Neural progenitor cell (in vitro differentiated cells): ENCODE data around the gene SLCO3A1. TPM values are rescaled to one million over a fixed set of nuclear protein-coding genes. Genes with fewer than 3 reads are reported as not detected.
A peak's percentile ranks its signal among the peaks of the same experiment; 100 is the strongest.

ENCODE experiments used
- DNase-seq: peaks from one replicate; pipeline ENCODE4 v3.0.0-alpha.2; 2016; ENCODE audit warnings: low spot score
- H2AFZ ChIP-seq: fragments of 200-600 bp; sonication (generic); replicated peaks from 2 replicates; pipeline ENCODE4 v1.6.1; 2016; ENCODE audit warnings: antibody characterized with exemption
- H3F3A ChIP-seq: fragments of 200-600 bp; sonication (generic); 2 replicates; pipeline ENCODE4 v1.6.1; 2016; ENCODE audit warnings: antibody characterized with exemption, low read depth
- H3K27ac ChIP-seq: fragments of 200-600 bp; sonication (generic); 2 replicates; pipeline ENCODE4 v1.5.1; 2016; ENCODE audit warnings: mild to moderate bottlenecking
- H3K27me3 ChIP-seq: fragments of 200-600 bp; sonication (generic); 2 replicates; pipeline ENCODE4 v1.6.1; 2016; ENCODE audit warnings: mild to moderate bottlenecking, moderate library complexity
- H3K36me3 ChIP-seq: fragments of 200-600 bp; sonication (generic); 2 replicates; pipeline ENCODE4 v1.5.1; 2016
- H3K4me1 ChIP-seq: fragments of 200-600 bp; sonication (generic); 2 replicates; pipeline ENCODE4 v1.6.1; 2016; ENCODE audit warnings: mixed run types
- H3K4me2 ChIP-seq: fragments of 200-600 bp; sonication (generic); 2 replicates; pipeline ENCODE4 v1.6.1; 2016
- H3K4me3 ChIP-seq: fragments of 200-600 bp; sonication (generic); 2 replicates; pipeline ENCODE4 v1.5.1; 2016
- H3K79me2 ChIP-seq: fragments of 200-600 bp; sonication (generic); 2 replicates; pipeline ENCODE4 v1.6.1; 2016; ENCODE audit warnings: low read depth
- H3K9ac ChIP-seq: fragments of 200-600 bp; sonication (generic); 2 replicates; pipeline ENCODE4 v1.6.1; 2016
- H3K9me3 ChIP-seq: fragments of 200-600 bp; sonication (generic); 2 replicates; pipeline ENCODE4 v1.5.1; 2016; ENCODE audit warnings: low read depth
- H4K20me1 ChIP-seq: fragments of 200-600 bp; sonication (generic); 2 replicates; pipeline ENCODE4 v1.6.1; 2016; ENCODE audit warnings: low read depth
- H3K27ac Mint-ChIP-seq: 3 replicates; pipeline ENCODE4 v1.8.0; 2021; ENCODE audit warnings: mixed read lengths
- H3K27me3 Mint-ChIP-seq: 2 replicates; pipeline ENCODE4 v1.8.0; 2022; ENCODE audit warnings: low read depth, mild to moderate bottlenecking, inconsistent platforms, moderate library complexity, mixed read lengths; ENCODE audit not compliant: insufficient read depth
- H3K36me3 Mint-ChIP-seq: 3 replicates; pipeline ENCODE4 v1.8.0; 2021; ENCODE audit warnings: mixed read lengths
- H3K4me1 Mint-ChIP-seq: 3 replicates; pipeline ENCODE4 v1.8.0; 2021; ENCODE audit warnings: mixed read lengths
- H3K4me3 Mint-ChIP-seq: 3 replicates; pipeline ENCODE4 v1.8.0; 2021; ENCODE audit warnings: mild to moderate bottlenecking, moderate library complexity, mixed read lengths
- H3K9me3 Mint-ChIP-seq: 3 replicates; pipeline ENCODE4 v1.8.0; 2020; ENCODE audit warnings: mixed read lengths
- EZH2 ChIP-seq: fragments of 200-600 bp; sonication (generic); IDR thresholded peaks from 2 replicates; pipeline ENCODE4 v1.6.1; 2017; ENCODE audit warnings: antibody characterized with exemption, mild to moderate bottlenecking, moderate library complexity
- EZH2phosphoT487 ChIP-seq: fragments of 200-600 bp; sonication (generic); IDR thresholded peaks from 2 replicates; pipeline ENCODE4 v1.6.1; 2017; ENCODE audit warnings: antibody characterized with exemption
- total RNA-seq: library from RNA; depleted of rRNA; stranded (reverse); fragments of >200 nt; gene quantifications from 2 replicates; pipeline ENCODE4 v1.2.3, GENCODE V29; 2015; ENCODE audit warnings: low replicate concordance
- TF ChIP-seq, protein P1 (sequence below): fragments of 200-600 bp; sonication (generic); IDR thresholded peaks from 2 replicates; pipeline ENCODE4 v1.5.1; 2017; ENCODE audit warnings: antibody characterized with exemption, mild to moderate bottlenecking

The SLCO3A1 gene
- total RNA-seq, 1 donor from 2014 or later, result 6.6 TPM

DNA sequence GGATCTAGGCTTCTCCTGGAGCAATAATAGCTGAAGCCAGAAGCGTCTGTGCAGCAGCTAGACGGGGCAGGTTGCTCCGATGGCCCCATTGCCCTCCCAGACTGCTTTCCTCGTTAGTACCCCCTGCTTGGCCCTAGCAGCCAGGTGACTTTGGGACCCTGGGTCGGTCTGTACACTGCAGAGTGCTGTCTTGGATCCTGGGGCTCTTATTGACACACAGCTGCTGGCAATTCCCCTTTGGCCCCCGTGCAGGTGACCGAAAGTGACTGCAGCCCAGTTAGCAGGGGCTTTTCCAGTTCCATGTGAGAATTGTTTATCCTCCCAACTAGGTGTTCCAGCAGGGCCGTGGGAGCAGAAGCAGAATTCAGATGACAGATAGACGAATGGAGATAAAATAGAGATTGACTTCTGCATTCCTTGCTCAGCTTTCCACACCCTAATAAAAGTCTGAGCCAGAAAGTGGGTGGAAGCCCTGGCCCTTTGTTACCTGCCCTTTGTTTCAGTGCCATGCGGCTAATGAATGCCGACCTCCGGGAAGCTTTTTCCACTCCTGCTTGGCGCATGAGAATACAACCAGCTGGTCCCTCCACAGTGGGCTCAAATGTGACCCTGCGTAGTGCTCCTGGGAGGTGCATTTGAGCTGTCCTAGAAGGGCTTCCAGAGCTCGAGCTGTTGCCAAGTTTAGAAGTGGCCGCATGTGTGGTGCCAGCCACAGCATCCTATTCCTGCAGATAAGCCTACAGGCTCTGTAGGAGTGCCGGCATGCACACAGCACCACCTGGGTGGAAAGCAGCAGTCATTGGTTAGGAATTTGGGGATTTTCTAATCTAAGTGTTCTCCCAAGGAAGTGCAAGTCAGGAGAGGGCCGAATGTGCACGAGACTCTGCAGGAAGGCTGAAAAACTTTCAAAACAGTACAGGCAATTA lies 94.4 kb downstream of the SLCO3A1 start:
- Histone ChIP-seq H3K4me3 (no peak overlapping the region), H2AFZ (peak overlapping the region; percentile 44), H3K4me1 (peaks cover 28% of the 10 kb centered on the region), H3K27ac (no peak overlapping the region), H3K9ac (no peak overlapping the region), H4K20me1 (no peaks in the 10 kb centered on the region), H3K79me2 (peaks cover 13% of the 10 kb centered on the region), H3K9me3 (no peaks in the 10 kb centered on the region), H3K36me3 (no peaks in the 10 kb centered on the region), H3K4me2 (peak overlapping the region; percentile 53), H3K27me3 (no peaks in the 10 kb centered on the region), H3F3A (peaks cover 15% of the 10 kb centered on the region)
- H3K36me3 Mint-ChIP-seq, result no peaks in the 10 kb centered on the region
- H3K27me3 Mint-ChIP-seq, result peaks cover 7% of the 10 kb centered on the region
- peak; percentile 39 for DNase-seq
- no peaks in the 10 kb centered on the region for H3K9me3 Mint-ChIP-seq
- no peak for TF ChIP-seq EZH2
- no peak for TF ChIP-seq EZH2phosphoT487
- TF ChIP-seq, protein P1, sequence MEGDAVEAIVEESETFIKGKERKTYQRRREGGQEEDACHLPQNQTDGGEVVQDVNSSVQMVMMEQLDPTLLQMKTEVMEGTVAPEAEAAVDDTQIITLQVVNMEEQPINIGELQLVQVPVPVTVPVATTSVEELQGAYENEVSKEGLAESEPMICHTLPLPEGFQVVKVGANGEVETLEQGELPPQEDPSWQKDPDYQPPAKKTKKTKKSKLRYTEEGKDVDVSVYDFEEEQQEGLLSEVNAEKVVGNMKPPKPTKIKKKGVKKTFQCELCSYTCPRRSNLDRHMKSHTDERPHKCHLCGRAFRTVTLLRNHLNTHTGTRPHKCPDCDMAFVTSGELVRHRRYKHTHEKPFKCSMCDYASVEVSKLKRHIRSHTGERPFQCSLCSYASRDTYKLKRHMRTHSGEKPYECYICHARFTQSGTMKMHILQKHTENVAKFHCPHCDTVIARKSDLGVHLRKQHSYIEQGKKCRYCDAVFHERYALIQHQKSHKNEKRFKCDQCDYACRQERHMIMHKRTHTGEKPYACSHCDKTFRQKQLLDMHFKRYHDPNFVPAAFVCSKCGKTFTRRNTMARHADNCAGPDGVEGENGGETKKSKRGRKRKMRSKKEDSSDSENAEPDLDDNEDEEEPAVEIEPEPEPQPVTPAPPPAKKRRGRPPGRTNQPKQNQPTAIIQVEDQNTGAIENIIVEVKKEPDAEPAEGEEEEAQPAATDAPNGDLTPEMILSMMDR, result no peak
- no peak overlapping the region for H3K27ac Mint-ChIP-seq
- peaks cover 41% of the 10 kb centered on the region for H3K4me1 Mint-ChIP-seq
- H3K4me3 Mint-ChIP-seq, result peak overlapping the region; percentile 43

DNA sequence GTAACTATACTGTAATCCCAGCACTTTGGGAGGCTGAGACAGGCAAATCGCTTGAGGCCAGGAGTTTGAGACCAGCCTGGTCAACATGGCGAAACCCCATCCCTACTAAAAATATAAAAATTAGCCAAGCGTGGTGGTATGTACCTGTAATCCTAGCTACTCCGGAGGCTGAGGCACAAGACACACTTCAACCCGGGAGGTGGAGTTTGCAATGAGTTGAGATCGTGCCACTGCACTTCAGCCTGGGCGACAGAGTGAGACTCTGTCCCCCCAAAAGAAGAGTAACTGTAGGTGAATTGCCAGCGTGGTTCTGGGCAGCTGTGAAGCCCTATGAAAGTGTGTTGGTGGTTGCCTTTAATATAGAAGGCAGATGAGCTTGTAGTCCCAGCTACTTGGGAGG lies 95.9 kb downstream of the SLCO3A1 start:
- peaks cover 28% of the 10 kb centered on the region for H3K4me1 Mint-ChIP-seq
- Histone ChIP-seq H2AFZ (no peak overlapping the region), H3K27ac (no peak overlapping the region), H3F3A (peaks cover 15% of the 10 kb centered on the region), H4K20me1 (no peaks in the 10 kb centered on the region), H3K4me1 (peaks cover 27% of the 10 kb centered on the region), H3K9ac (no peak overlapping the region), H3K4me3 (no peak overlapping the region), H3K9me3 (no peaks in the 10 kb centered on the region), H3K79me2 (peaks cover 8% of the 10 kb centered on the region), H3K4me2 (no peak overlapping the region), H3K36me3 (no peaks in the 10 kb centered on the region), H3K27me3 (no peaks in the 10 kb centered on the region)
- no peaks in the 10 kb centered on the region for H3K9me3 Mint-ChIP-seq
- TF ChIP-seq EZH2 (no peak), EZH2phosphoT487 (no peak)
- TF ChIP-seq, protein P1, result no peak
- H3K27ac Mint-ChIP-seq, result no peak overlapping the region
- no peak for DNase-seq
- peaks cover 7% of the 10 kb centered on the region for H3K27me3 Mint-ChIP-seq
- H3K36me3 Mint-ChIP-seq, result no peaks in the 10 kb centered on the region
- no peak overlapping the region for H3K4me3 Mint-ChIP-seq

DNA sequence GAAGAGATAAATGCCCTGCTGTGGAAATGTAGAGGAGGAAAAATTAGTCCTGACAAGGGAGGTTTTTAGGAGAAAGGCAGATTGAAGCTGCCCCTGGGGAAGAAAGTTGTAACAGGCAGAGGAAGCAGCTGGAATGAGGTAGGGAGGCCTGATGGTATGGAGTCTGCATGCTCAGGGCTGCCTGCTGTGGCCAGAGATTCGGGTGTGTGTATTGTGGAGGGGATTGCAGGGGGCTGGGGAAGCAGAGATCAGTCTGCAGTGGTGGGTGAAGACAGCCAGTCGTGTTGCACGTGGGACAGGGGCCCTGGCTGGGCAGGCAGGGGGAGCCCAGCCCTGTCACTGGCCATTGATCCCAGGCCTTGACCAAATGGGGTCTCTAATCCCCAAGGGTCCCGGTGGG lies 96.5 kb downstream of the SLCO3A1 start:
- Histone ChIP-seq H3K9me3 (no peaks in the 10 kb centered on the region), H3K4me2 (no peak overlapping the region), H3F3A (peaks cover 15% of the 10 kb centered on the region), H3K79me2 (peaks cover 8% of the 10 kb centered on the region), H3K27ac (no peak overlapping the region), H3K4me1 (peaks cover 26% of the 10 kb centered on the region), H3K27me3 (no peaks in the 10 kb centered on the region), H3K36me3 (no peaks in the 10 kb centered on the region), H3K4me3 (no peak overlapping the region), H4K20me1 (no peaks in the 10 kb centered on the region), H2AFZ (no peak overlapping the region), H3K9ac (no peak overlapping the region)
- H3K4me1 Mint-ChIP-seq, result peaks cover 24% of the 10 kb centered on the region
- H3K4me3 Mint-ChIP-seq, result no peak overlapping the region
- no peak overlapping the region for H3K27ac Mint-ChIP-seq
- no peaks in the 10 kb centered on the region for H3K36me3 Mint-ChIP-seq
- no peak for DNase-seq
- TF ChIP-seq EZH2, result no peak
- TF ChIP-seq, protein P1, result no peak
- no peak for TF ChIP-seq EZH2phosphoT487
- no peaks in the 10 kb centered on the region for H3K9me3 Mint-ChIP-seq
- H3K27me3 Mint-ChIP-seq, result peaks cover 4% of the 10 kb centered on the region
